ENCODE measurements around the gene ZNRF3. TPM values are rescaled to one million over a fixed set of nuclear protein-coding genes. Genes with fewer than 3 reads are reported as not detected.

ZNRF3 gene
- total RNA-seq, 1 experiment from 2014 or later, result 2.6 TPM

DNA sequence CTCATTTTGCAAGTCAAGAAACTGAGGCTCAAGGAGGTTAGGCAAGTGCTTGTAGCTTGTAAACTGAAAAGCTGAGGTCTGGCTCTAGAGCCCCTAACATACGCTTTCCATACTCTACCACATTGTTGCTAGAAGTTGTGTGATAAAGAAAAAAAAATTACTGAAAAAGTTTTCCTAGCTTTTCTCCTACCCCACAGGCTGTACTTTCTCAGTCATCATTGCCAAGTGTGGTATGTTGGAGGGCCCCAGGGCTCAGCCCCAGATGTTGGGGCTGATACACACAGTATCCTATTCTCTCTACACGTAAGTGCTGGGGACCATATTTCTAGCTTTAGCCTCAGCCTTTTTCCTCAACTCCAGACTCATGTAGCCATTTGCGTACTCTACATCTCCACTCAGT, 205.4 kb downstream of the ZNRF3 start:
- no peak for DNase-seq (ENCODE audit: low spot score)

- DNase-seq (ENCODE audit: low spot score), result no peak
These were observed 206.1 kb downstream of the ZNRF3 start for GRCh38 chr22:29089507-29089906.

DNA sequence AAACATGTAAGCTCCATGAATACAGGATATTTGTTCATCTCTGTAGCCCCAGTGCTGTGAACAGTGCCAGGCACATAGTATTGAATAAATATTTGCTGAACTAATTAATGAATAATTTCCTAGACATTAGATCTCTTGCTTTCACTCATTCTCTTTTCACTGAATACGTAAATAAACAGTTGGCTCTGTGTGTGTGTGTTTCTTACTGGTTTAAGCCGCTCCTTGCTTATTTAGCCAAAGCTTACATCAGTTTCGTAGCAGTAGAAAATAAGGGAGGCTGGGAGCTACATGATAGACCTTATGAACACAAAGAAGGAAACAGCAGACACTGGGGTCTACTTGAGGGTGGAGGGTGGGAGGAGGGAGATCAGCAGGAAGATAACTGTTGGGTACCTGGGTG, 206.7 kb downstream of the ZNRF3 start:
- DNase-seq (ENCODE audit: low spot score), result no peak

- DNase-seq (ENCODE audit: low spot score), result no peak
These were observed 208.9 kb downstream of the ZNRF3 start for GRCh38 chr22:29092243-29092642.

GRCh38 chr22:29093030-29093429, 209.7 kb downstream of the ZNRF3 start:
- no peak for DNase-seq (ENCODE audit: low spot score)

DNA sequence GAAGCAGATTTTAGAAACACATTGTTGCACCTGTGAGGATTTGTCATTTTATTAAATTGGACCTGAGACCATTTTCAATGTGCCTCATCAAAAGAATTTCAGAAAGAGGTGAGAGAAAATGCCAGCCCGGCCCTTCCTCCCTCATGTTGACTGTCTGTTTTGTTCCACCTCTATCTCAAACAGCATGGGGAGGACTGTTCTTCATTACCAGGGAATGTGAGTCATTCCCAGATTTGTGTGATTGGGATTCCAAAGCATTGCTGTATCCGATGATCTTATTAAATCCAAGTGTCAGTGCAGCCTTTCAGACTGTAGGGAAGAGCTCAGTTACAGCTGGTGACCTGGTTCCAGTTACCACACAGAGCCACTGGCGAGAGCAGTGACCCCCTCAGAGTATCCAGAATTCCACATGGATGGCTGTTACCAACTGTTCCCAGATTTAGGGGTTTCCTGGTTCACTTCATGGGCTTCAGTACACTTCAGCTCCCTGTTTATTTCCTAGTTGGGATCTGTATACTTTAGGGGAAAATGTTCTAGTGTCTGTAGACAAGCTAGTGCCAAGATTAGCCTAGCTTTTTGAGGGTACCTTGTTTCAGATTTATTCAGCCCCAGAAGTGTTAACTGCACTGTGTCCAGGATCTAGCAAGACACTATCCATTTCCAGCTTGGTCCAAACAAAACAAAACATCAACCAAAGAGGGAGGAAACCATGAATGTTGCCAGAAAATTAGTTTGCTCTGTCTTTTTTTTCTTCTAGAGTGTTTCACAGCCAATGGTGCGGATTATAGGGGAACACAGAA, 210.3 kb downstream of the ZNRF3 start:
- DNase-seq (ENCODE audit: low spot score), result no peak

DNA sequence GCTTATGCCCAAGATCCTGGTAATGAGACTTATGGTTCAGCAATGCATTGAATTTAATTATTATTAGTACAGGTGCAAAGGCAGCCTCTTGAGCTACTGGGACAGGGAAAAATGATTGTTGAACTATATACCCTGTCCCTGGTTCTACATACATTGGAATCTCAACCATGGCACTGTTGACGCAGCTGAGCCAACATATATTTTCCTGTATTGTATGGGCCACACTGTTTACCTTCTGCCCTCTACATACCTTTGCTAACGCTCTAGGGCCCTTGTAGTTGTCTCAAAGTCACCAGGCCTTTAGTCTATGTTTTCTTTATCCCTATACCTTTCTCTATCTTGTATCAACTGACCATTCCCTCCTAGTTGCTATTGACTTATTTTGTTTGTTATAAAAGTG, 212.1 kb downstream of the ZNRF3 start:
- no peak for DNase-seq (ENCODE audit: low spot score)

DNA sequence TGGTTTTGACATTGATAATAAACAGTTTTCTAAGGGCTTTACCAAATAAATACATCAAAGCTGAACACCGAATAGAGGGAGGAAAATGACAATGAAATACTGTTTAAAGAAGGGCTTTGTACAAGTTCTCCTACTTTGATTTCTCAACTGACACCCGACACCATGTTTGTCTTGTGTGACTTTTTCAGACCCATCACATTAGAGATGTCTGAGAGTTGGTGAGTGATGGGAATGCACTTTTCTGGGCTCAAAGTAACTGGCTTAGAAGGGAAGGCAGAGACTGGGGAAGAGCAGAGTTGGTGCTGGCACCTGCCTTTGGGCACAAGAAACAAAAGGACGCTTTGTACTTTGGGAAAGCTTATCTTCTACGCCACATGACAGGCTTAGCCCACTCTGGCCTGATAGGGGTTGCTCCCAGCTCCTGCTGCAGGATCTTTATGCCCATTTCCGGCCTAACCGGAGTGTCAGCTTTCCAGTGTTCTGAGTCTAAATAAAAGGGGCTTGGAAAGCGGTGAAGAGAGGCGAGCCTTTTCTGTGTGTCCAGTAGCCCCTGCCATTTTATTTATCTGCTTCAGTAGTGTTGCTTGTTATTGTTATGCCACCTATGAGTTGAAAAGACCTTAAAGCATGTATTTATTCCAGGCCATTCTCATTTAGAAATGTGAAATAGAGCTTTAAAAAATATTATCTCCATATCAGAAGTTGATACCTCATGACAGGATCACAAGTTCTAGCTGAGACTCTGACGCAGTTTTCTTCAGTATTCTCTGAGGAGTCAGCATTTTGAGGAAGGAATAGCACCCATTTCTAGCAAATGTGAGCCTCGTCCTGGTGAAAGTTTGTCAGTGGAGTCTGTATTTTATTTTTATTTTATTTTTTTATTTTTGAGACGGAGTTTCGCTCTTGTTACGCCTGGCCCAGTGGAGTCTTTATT, 213.6 kb downstream of the ZNRF3 start:
- no peak for DNase-seq (ENCODE audit: low spot score)

DNA sequence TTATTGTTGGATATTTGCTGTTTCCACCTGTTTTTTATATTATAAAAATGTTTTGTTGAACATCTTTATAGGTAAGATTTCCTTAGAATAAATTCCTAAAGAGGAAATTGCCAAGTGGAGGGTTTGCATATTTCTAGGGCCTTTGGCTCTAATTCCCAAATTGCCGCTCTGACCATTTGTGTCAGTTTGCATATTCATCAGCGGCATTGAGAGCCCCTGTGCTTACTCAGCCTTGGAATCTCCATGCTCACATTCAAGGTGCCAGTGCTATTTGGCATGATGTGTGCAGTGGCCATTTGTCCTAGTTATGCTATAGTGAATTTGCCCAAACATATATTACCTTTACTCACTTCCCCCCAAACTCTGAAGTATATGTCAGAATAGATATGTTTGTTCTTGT, 214.9 kb downstream of the ZNRF3 start:
- no peak for DNase-seq (ENCODE audit: low spot score)

GRCh38 chr22:29102300-29102699, 218.9 kb downstream of the ZNRF3 start:
- no peak for DNase-seq (ENCODE audit: low spot score)

- no peak for DNase-seq (ENCODE audit: low spot score)
These were observed 219.7 kb downstream of the ZNRF3 start for GRCh38 chr22:29103121-29103520.

- no peak for DNase-seq (ENCODE audit: low spot score)
These were observed 222.1 kb downstream of the ZNRF3 start for GRCh38 chr22:29105468-29105867.

DNA sequence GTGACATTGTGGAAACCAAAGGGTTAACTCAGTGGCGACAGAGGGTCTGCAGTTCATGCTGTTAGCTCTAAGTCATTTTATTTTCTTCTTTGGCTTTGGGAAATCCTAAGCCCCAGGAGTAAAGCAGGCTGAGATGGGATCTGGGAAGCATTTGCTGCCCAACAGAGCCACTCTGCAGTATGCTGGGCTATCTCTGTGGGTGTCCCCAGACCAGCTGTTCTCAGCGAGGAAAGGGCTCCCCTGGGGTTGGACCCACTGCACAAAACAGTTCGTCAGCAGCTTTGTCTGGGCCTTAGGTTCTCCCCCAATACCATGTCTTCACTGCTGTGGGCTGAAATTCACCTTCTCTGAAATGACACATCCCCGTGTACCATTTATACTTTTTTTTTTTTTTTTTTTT, 223.5 kb downstream of the ZNRF3 start:
- DNase-seq (ENCODE audit: low spot score), result no peak

Other genes with a start within 250 kb of the ZNRF3 start
- gene TTC28, start 203.7 kb upstream of the ZNRF3 start, total RNA-seq (2014; rRNA removed; shearing (Covaris generic)), result under 0.01 and 0.23 TPM in 2 replicates
- gene CHEK2, start 141.8 kb upstream of the ZNRF3 start, total RNA-seq (2014; rRNA removed; shearing (Covaris generic)), result 22.9 and 24.8 TPM in 2 replicates
- gene HSCB, start 141.5 kb upstream of the ZNRF3 start, total RNA-seq (2014; rRNA removed; shearing (Covaris generic)), result 17.6 and 22.4 TPM in 2 replicates
- gene CCDC117, start 110.9 kb upstream of the ZNRF3 start, total RNA-seq (2014; rRNA removed; shearing (Covaris generic)), result 16.0 and 17.2 TPM in 2 replicates
- 122 and 124 TPM in 2 replicates for gene XBP1, start 83.0 kb upstream of the ZNRF3 start, total RNA-seq (2014; rRNA removed; shearing (Covaris generic))
- not detected in 2 replicates for gene C22orf31, start 178.3 kb downstream of the ZNRF3 start, total RNA-seq (2014; rRNA removed; shearing (Covaris generic))
- gene KREMEN1, start 189.5 kb downstream of the ZNRF3 start, total RNA-seq (2014; rRNA removed; shearing (Covaris generic)), result 2.6 and 3.9 TPM in 2 replicates